Caki2 (cell line): ENCODE data around the gene DNAJC7. TPM values are rescaled to one million over a fixed set of nuclear protein-coding genes. Genes with fewer than 3 reads are reported as not detected.
"Not testable (repeated sequence)": the region's sequence is repeated elsewhere in the genome, so short reads cannot be mapped to it uniquely, and the experiment has no call there.

ENCODE experiments used
- DNase-seq: peaks from one replicate; pipeline ENCODE4 v3.0.0-alpha.2; 2015; ENCODE audit warnings: low read depth
- in situ Hi-C: cut with HindIII; loops from 2 replicates; pipeline ENCODE4 v1.10.0; 2016; ENCODE audit warnings: low sequenced_read_pairs, low pct_unique_long_range_greater_than_20kb, mixed read lengths
- total RNA-seq: library from RNA; depleted of rRNA; stranded (reverse); fragments of >200 nt; shearing (Covaris generic); gene quantifications from 2 replicates; pipeline ENCODE4 v1.2.3, GENCODE V29; 2014; ENCODE audit warnings: low replicate concordance; rRNA removed

Gene DNAJC7
- total RNA-seq, 1 experiment from 2014 or later = 48.4 TPM

DNA sequence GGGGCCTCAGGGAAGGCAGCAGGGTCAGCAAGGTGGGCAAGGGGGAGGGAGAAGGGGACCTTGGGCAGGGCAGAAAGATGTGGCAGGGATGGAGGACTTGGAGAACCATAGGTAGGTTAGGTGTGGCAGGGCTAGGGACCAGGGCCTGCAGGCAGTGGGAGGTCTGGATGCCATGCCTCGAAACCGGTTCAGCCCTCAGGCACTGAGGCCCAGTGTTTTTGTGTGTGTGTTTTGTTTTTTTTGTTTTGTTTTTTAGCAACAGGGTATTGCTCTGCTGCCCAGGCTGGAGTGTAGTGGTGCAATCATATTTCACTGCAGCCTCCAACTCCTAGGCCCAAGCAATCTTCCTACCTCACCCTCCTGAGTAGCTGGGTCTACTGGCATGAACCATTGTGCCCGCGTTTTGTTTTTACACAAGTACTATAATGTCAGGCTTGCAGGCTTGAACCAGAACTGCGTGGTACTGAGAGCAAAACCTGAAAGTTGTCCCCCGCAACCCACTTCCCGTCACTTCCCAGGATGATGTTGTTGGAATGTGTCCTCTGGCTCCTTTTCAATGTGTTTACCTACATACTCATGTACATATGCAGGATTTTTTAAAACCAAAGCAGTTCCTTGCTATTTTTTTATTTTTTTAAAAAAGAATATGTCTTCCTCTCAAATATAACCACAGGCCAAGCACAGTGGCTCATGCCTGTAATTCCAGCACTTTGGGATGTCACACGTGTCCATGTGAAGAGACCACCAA lies 74.4 kb downstream of the DNAJC7 start:
- in situ Hi-C loops = no loop called here
- DNase-seq = no peak

GRCh38 chr17:41941168-41941567 lies 76.1 kb downstream of the DNAJC7 start:
- no peak for DNase-seq
- in situ Hi-C loops = no loop called here

GRCh38 chr17:41939693-41940090 lies 77.5 kb downstream of the DNAJC7 start:
- in situ Hi-C loops = no loop called here
- DNase-seq = no peak

GRCh38 chr17:41939044-41939692 lies 78.1 kb downstream of the DNAJC7 start:
- in situ Hi-C loops = no loop called here
- no peak for DNase-seq

DNA sequence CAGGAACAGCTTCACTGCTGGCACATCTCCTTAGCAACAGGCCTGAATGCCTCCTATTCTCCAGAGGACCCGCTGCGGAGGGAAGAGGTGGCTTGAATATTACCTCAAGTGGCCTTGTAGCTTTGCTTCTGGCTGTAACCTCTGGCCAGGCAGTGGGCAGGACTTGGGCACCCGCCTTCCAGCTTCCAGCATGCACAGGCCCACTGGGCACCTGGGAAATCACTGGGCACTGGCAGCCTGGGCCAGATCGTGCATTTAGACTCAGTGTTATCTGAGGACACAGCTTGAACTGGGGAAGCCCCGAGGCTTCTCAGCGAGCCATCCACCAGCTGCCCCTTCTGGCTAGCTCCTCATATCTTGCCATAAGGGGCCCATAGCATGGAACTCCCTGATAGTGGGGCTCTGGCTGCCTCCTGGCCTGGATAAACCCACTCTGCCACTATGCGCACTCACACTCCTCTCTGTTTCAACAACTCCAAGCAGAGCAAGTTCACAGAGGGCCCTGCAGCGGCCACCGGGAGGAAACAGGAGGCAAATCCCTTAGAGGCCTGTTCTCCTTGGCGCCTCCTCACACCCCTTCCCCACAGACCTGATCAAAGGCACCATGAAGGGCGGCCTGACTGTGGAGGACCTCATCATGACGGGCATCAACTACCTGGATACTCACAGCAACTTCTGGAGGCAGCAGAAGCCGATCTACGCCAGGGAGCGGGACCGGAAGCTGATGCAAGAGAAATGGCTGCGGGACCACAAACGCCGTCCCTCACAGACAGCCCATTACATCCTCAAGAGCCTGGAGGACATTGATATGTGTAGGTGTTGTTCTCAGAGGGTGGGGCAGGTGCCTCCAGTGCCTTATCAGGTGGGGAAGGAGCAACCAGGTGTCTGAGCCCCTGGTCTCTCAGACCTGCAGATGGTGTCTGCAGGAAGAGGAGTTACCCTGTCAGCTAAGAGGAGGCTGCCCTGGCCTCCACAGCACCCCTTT lies 79.0 kb downstream of the DNAJC7 start:
- in situ Hi-C loops = no loop called here
- no peak for DNase-seq

DNA sequence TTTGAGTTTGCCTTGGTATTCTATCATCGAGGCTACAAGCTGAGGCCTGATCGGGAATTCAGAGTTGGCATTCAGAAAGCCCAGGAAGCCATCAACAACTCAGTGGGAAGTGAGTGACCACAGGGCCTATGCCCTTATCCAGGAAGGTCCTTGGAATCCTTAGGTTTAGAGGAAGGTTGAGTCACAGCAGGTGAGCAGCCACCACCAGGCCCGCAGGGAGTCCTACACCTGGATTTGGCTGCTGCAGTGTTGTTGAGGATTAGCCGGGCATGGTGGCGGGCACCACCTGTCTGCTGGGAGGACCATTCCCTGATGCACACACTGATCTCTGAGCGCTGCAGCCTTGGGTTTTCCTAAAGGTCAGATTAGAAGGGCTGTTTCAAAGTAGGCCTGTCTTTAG lies 81.6 kb downstream of the DNAJC7 start:
- no peak for DNase-seq
- in situ Hi-C loops = no loop called here

DNA sequence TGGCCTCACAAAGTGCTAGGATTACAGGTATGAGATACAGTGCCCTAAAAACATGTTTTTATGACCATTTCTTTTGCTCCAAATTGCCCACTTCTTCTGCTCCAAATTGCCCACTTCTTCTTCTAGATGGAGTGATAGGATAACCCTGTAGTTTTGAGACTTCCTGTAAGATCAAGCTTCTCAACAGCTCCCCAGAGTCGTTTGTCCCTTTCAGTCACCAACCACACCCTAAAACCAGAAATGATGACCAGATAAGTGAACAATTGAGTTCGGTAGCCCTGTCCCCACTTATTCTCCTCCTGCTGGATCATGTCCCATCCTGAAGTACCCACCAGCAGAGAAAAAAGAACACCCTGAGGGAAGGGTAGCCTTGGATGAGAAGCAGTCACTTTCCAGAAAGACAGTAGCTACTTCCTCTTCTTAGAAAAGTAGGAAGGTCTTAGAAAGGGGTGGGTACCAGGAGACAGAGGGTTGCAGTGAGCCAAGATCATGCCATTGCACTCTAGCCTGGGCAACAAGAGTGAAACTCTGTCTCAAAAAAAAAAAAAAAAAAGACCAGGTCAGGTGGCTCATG lies 84.3 kb downstream of the DNAJC7 start:
- DNase-seq = no peak
- in situ Hi-C loops = no loop called here

GRCh38 chr17:41931715-41932114 lies 85.5 kb downstream of the DNAJC7 start:
- in situ Hi-C loops = not testable (repeated sequence)

DNA sequence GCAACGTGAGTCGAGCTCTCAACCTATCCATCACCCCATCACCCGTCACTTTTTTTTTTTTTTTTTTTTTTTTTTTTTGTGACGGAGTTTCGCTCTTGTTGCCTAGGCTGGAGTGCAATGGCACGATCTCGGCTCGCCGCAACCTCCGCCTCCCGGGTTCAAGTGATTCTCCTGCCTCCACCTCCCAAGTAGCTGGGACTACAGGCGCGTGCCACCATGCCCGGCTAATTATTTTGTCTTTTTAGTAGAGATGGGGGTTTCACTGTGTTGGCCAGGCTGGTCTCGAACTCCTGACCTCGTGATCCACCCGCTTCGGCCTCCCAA lies 86.4 kb downstream of the DNAJC7 start:
- in situ Hi-C loops, DNase-seq: not testable (repeated sequence)

More at GRCh38 chr17:41931715-41932114, 85.5 kb downstream of the DNAJC7 start:
- DNase-seq = not testable (repeated sequence)

GRCh38 chr17:41930009-41930832 lies 87.0 kb downstream of the DNAJC7 start, which contains the start of gene ODAD4:
Gene ODAD4, plus strand, starts transcription at chr17:41930617. Its CDS starts 107 bp downstream, at chr17:41930724.
- in situ Hi-C loops = no loop called here

DNA sequence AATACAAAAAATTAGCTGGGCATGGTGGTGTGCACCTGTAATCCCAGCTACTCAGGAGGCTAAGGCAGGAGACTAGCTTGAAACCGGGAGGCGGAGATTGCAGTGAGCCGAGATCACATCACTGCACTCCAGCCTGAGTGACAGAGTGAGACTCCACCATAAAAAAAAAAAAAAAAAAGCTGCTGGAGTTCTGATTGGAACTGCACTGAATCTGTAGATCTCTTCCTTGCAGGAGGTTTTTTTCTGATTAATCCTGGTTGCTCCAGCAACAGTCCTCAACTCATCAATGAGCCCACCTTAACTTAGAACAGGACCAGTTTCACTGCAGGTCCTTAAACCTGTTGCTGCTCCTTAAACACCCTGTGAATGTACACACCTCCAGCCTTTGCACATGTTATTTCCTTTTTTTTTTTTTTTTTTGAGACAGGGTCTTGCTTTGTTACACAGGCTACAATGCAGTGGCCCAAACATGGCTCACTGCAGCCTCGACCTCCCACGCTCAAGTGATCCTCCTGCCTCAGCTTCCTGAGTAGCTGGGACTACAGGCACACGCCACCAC lies 88.5 kb downstream of the DNAJC7 start:
- in situ Hi-C loops = no loop called here
- DNase-seq = no peak

More at GRCh38 chr17:41930009-41930832, 87.0 kb downstream of the DNAJC7 start, which contains the start of gene ODAD4:
- peak; percentile 97 for DNase-seq

Other genes with a start within 250 kb of the DNAJC7 start
- gene JUP, start 230.7 kb downstream of the DNAJC7 start, total RNA-seq = 56.9 and 111 TPM in 2 replicates
- gene P3H4, start 205.5 kb downstream of the DNAJC7 start, total RNA-seq = 148 and 200 TPM in 2 replicates
- gene FKBP10, start 204.4 kb downstream of the DNAJC7 start, total RNA-seq = 315 and 351 TPM in 2 replicates
- 69.5 and 97.0 TPM in 2 replicates for gene NT5C3B, start 181.2 kb downstream of the DNAJC7 start, total RNA-seq
- not detected in 2 replicates for gene KLHL10, start 179.6 kb downstream of the DNAJC7 start, total RNA-seq
- 10.3 and 15.5 TPM in 2 replicates for gene KLHL11, start 152.0 kb downstream of the DNAJC7 start, total RNA-seq
- 146 and 150 TPM in 2 replicates for gene ACLY, start 98.5 kb downstream of the DNAJC7 start, total RNA-seq
- gene ODAD4, start 86.8 kb downstream of the DNAJC7 start, total RNA-seq = 0.78 and 2.6 TPM in 2 replicates
- gene CNP, start 50.6 kb downstream of the DNAJC7 start, total RNA-seq = 50.2 and 67.0 TPM in 2 replicates
- gene NKIRAS2, start 2.7 kb upstream of the DNAJC7 start, total RNA-seq = 65.6 and 77.5 TPM in 2 replicates
- 0.98 and 1.5 TPM in 2 replicates for gene C17orf113, start 33.2 kb upstream of the DNAJC7 start, total RNA-seq
- gene ZNF385C, start 81.0 kb upstream of the DNAJC7 start, total RNA-seq = not detected in 2 replicates
- 21.4 and 27.0 TPM in 2 replicates for gene DHX58, start 95.3 kb upstream of the DNAJC7 start, total RNA-seq
- 24.6 and 33.7 TPM in 2 replicates for gene KAT2A, start 103.9 kb upstream of the DNAJC7 start, total RNA-seq
- gene HSPB9, start 105.4 kb upstream of the DNAJC7 start, total RNA-seq = 0.20 TPM in 1 of 2 replicates, not detected in the other
- 122 and 165 TPM in 2 replicates for gene RAB5C, start 137.6 kb upstream of the DNAJC7 start, total RNA-seq
- gene KCNH4, start 163.7 kb upstream of the DNAJC7 start, total RNA-seq = not detected in 2 replicates
- gene HCRT, start 168.0 kb upstream of the DNAJC7 start, total RNA-seq = not detected in 2 replicates
- gene GHDC, start 177.1 kb upstream of the DNAJC7 start, total RNA-seq = 18.4 and 22.8 TPM in 2 replicates